SK-N-MC (cell line): ENCODE results near the gene UBXN4.

Experiments used
- EZH2 ChIP-seq: fragments of 200-600 bp; sonication (generic); IDR thresholded peaks from one replicate; pipeline ENCODE4 v1.6.1; 2017; ENCODE audit warnings: antibody characterized with exemption
- POLR2AphosphoS5 ChIP-seq: IDR thresholded peaks from 2 replicates; pipeline ENCODE4 v1.6.1; 2012; ENCODE audit warnings: mild to moderate bottlenecking, low read depth, low read length, borderline replicate concordance

GRCh38 chr2:135791418-135792190, 49.9 kb downstream of the UBXN4 start:
- TF ChIP-seq EZH2 (no peak), POLR2AphosphoS5 (no peak)
